Uterus (tissue), 4 donors: ENCODE results near the gene FAM221A. TPM values are rescaled to one million over a fixed set of nuclear protein-coding genes. Genes with fewer than 3 reads are reported as not detected.

Source experiments
- DNase-seq, 2 donors: peaks; one replicate each; pipeline ENCODE4 v3.0.0-alpha.2; 2019 to 2020
- H3K27ac ChIP-seq, 2 donors: fragments of 200-600 bp; sonication (generic); 1 replicate in 1 of 2; 2 replicates in 1 of 2; pipeline ENCODE4 v1.5.1; 2016 to 2018
- H3K27me3 ChIP-seq, 2 donors: fragments of 200-600 bp; sonication (generic); one replicate each; pipeline ENCODE4 v1.5.1; 2018 to 2019; ENCODE audit warnings: control low read depth in 1 of 2
- H3K36me3 ChIP-seq, 2 donors: fragments of 200-600 bp; sonication (generic); one replicate each; pipeline ENCODE4 v1.5.1; 2019; ENCODE audit warnings: control low read depth in 1 of 2
- H3K4me1 ChIP-seq, 2 donors: fragments of 200-600 bp; sonication (generic); one replicate each; pipeline ENCODE4 v1.5.1; 2018 to 2019; ENCODE audit warnings: control low read depth in 1 of 2
- H3K4me3 ChIP-seq, 2 donors: fragments of 200-600 bp; sonication (generic); 1 replicate in 1 of 2; 2 replicates in 1 of 2; pipeline ENCODE4 v1.5.1; 2018 to 2019; ENCODE audit warnings: mild to moderate bottlenecking in 1 of 2
- H3K9me3 ChIP-seq, 2 donors: fragments of 200-600 bp; sonication (generic); one replicate each; pipeline ENCODE4 v1.5.1; 2019; ENCODE audit warnings: control low read depth in 1 of 2
- POLR2A ChIP-seq, 2 donors: fragments of 450-650 bp; IDR thresholded peaks; one replicate each; pipeline ENCODE4 v1.6.1; 2016; ENCODE audit warnings: antibody characterized with exemption in 2 of 2, mild to moderate bottlenecking in 1 of 2, moderate library complexity in 1 of 2
- intact Hi-C: fragments of 100-400 bp; cut with DNase I; formaldehyde crosslinking; loops from one replicate; pipeline ENCODE4 v1.15.1; 2023; ENCODE audit warnings: low total_unique reads
- total RNA-seq, 4 donors: library from RNA; depleted of rRNA in 3 of 4; stranded (reverse); fragments of >200 nt in 3 of 4; gene quantifications; one replicate each; pipeline versions ENCODE4 v1.1.0 to v1.2.4, GENCODE V29; 2014 to 2023
- TF ChIP-seq, protein P1 (sequence below), 4 experiments: fragments of 200-600 bp in 2 of 4; fragments of 450-650 bp in 2 of 4; sonication (generic) in 2 of 4; IDR thresholded peaks; one replicate each; pipeline ENCODE4 v1.5.1; 2016 to 2019; ENCODE audit warnings: antibody characterized with exemption in 4 of 4, mild to moderate bottlenecking in 2 of 4, moderate library complexity in 1 of 4
- donor health status: DM: yes; HTN: yes; CAD: no.

Gene FAM221A
- total RNA-seq, 4 donors from 2014 or later, result 4.7 to 11.5 (median 6.5) TPM

DNA sequence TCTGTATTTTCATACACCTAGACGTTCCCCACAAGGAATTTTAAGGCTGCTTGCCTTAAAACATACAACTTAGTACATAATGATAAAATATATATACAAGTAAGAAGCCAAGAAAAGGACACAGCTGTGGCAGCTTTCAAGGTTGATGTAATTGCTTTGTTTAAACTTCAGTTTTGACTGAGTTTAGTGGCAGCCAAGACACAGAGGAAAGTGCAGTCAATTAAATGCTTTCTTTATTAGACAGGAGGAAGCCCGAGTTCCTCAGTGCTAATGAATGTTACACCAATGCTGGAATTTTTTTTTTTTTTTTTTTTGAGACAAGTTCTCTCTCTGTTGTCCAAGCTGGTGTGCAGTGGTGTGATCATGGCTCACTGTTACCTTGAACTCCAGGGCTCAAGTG, 18.8 kb downstream of the FAM221A start:
- TF ChIP-seq, protein P1, sequence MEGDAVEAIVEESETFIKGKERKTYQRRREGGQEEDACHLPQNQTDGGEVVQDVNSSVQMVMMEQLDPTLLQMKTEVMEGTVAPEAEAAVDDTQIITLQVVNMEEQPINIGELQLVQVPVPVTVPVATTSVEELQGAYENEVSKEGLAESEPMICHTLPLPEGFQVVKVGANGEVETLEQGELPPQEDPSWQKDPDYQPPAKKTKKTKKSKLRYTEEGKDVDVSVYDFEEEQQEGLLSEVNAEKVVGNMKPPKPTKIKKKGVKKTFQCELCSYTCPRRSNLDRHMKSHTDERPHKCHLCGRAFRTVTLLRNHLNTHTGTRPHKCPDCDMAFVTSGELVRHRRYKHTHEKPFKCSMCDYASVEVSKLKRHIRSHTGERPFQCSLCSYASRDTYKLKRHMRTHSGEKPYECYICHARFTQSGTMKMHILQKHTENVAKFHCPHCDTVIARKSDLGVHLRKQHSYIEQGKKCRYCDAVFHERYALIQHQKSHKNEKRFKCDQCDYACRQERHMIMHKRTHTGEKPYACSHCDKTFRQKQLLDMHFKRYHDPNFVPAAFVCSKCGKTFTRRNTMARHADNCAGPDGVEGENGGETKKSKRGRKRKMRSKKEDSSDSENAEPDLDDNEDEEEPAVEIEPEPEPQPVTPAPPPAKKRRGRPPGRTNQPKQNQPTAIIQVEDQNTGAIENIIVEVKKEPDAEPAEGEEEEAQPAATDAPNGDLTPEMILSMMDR (IDR thresholded peaks at IDR 0.05), result no peak
- no peak for TF ChIP-seq POLR2A (IDR thresholded peaks at IDR 0.05)
- no peak overlapping the region for H3K27ac ChIP-seq
- H3K27me3 ChIP-seq, result no peaks in the 10 kb centered on the region
- no peaks in the 10 kb centered on the region for H3K36me3 ChIP-seq
- no peak for DNase-seq
- intact Hi-C loops, result no loop called here
- no peaks in the 10 kb centered on the region for H3K9me3 ChIP-seq
- H3K4me1 ChIP-seq, result no peaks in the 10 kb centered on the region
- no peak overlapping the region for H3K4me3 ChIP-seq

DNA sequence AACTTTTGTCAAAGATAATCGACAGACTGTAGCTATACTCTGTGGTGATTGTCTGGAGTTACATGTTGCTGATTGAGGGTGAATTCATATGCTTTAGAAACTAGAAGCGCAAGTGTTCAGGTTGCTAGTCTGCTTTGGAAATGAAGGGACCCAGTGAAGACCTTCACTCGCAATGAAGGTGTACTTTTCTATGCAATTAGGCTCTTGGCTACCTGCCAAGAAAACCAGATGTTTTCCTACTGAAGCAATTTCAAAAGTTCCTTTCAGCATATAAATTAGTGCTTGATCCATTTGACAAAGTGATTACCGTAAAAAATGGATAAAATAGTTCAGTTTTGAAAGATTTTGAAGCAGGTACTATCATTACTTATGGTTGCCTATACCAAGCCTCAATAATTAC, 20.0 kb downstream of the FAM221A start:
- no peaks in the 10 kb centered on the region for H3K4me1 ChIP-seq
- no peak for TF ChIP-seq POLR2A (IDR thresholded peaks at IDR 0.05)
- TF ChIP-seq, protein P1 (IDR thresholded peaks at IDR 0.05), result no peak
- H3K36me3 ChIP-seq, result no peaks in the 10 kb centered on the region
- no peak for DNase-seq
- intact Hi-C loops, result no loop called here
- no peak overlapping the region for H3K27ac ChIP-seq
- H3K4me3 ChIP-seq, result no peak overlapping the region
- no peaks in the 10 kb centered on the region for H3K27me3 ChIP-seq
- no peaks in the 10 kb centered on the region for H3K9me3 ChIP-seq

DNA sequence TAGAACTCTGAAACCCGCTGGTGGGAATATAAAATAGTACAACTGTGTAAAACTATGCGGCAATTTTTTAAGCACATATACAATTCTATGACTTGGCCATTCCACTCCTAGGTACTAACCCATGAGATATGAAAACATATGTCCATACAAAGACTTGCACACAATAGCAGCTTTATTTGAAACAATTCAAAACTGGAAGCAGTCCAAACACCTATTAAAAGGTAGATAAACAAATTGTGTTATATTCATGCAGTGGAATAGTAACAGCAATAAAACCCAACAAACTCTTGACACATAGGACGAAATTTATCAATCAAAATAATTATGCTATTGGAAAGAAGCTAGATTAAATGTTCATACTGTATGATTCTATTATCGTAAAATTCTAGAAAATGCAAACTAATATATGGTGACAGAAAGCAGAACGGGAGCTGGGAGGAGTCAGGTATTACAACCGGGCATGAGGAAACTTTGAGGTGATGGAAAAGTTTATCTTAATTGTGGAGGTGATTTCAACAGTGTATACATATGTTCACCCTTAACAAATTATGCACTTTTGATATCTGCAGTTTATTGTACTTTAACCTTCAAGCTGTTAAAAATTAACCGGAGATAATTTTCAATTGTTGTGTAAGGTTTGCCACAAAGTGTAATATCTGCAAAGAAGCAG, 29.2 kb downstream of the FAM221A start:
- H3K36me3 ChIP-seq, result no peaks in the 10 kb centered on the region
- TF ChIP-seq POLR2A (IDR thresholded peaks at IDR 0.05), result no peak
- TF ChIP-seq, protein P1 (IDR thresholded peaks at IDR 0.05), result no peak
- H3K27ac ChIP-seq, result no peak overlapping the region
- H3K4me1 ChIP-seq, result no peaks in the 10 kb centered on the region
- intact Hi-C loops, result no loop called here
- no peaks in the 10 kb centered on the region for H3K9me3 ChIP-seq
- DNase-seq, result no peak
- H3K27me3 ChIP-seq, result no peaks in the 10 kb centered on the region
- no peak overlapping the region for H3K4me3 ChIP-seq

DNA sequence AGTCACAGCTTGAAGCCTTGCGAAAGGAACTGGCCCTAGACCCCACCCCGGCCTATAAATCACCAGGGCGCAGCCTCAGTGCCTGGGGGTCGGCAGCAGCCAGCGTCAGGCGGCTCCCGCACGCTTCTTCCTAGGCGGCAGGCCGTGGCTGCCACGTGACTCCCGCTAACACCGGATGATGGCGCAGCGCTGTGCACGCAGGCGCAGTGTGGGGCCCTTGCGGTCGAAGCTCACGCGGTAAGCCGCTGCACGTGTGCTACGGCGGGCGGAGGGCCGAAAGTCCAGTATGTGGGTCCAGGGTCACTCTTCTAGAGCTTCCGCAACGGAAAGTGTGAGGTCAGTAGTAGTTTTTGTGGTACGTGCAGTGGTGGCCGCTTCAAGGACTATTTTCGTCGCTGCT, 30.0 kb downstream of the FAM221A start, which contains the start of gene STK31:
Gene STK31 (plus strand): TSS at position 220 of the 400 bp plus-strand sequence. CDS start 67 bp downstream, at position 287.
- Histone ChIP-seq H3K9me3 (no peaks in the 10 kb centered on the region), H3K27me3 (no peaks in the 10 kb centered on the region), H3K4me1 (no peaks in the 10 kb centered on the region), H3K36me3 (no peaks in the 10 kb centered on the region), H3K4me3 (no peak within 1 kb of the TSS), H3K27ac (no peak within 1 kb of the TSS)
- no peak for DNase-seq
- intact Hi-C loops, result no loop called here
- TF ChIP-seq, protein P1 (IDR thresholded peaks at IDR 0.05), result no peak
- no peak for TF ChIP-seq POLR2A (IDR thresholded peaks at IDR 0.05)

DNA sequence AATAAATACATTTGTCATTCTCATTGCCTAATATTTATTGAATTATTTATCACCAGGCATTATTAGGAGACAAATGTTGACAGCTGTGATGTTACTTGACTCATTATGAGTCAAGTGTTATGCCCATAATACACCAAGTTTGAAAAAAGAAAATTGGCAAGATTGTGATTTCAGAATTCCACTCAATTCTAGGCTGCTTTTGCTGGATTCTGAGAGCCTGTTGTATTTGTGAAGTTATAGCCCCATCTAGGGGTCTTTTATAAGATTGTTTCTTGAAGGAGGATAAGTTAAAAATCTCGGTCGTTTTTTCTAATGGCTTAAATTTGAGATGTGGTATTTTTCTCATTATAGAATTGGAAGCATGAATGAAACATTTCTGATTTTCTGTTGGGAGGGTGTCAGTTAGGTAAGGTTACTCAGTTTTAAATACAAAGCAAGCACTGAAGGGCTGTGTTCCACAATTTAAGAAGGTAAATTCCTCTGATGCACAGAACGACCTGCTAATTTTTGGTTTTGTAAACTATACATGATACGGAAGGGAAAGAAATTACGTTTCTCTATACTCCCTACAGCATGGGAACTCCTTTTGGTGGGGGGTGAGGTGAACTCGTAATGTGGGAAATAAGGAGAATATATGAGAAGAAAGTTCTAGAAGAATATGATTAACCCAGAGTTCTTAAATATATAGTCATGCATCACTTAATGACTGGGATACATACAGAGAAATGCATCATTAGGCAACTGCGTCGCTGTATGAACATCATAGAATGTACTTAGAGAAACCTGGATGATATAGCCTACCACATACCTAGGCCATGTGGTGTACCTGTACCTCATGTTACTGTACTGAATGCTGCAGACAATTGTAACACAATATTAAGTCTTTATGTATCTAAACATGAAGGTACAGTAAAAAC, 32.6 kb downstream of the FAM221A start:
- no peaks in the 10 kb centered on the region for H3K4me1 ChIP-seq
- H3K36me3 ChIP-seq, result no peaks in the 10 kb centered on the region
- no peak overlapping the region for H3K27ac ChIP-seq
- intact Hi-C loops, result no loop called here
- no peak for DNase-seq
- no peaks in the 10 kb centered on the region for H3K27me3 ChIP-seq
- H3K4me3 ChIP-seq, result no peak overlapping the region
- H3K9me3 ChIP-seq, result no peaks in the 10 kb centered on the region
- TF ChIP-seq, protein P1 (IDR thresholded peaks at IDR 0.05), result peak; percentile 60 to 82 (median 66)
- TF ChIP-seq POLR2A (IDR thresholded peaks at IDR 0.05), result no peak
